H1 (cell line): ENCODE results near the gene PLEKHG3. TPM values are rescaled to one million over a fixed set of nuclear protein-coding genes. Genes with fewer than 3 reads are reported as not detected.

Experiments
- CTCF ChIA-PET: fragments of 300-600 bp; sonication (Branson Sonifier 250); formaldehyde crosslinking; loops from one replicate; lab custom pipeline; 2021; ENCODE audit not compliant: partially characterized antibody; lab: Charles Lee
- POLR2A ChIA-PET: fragments of 300-600 bp; sonication (Branson Sonifier 250); formaldehyde crosslinking; loops from one replicate; lab custom pipeline; 2021; ENCODE audit warnings: inconsistent platforms; ENCODE audit not compliant: partially characterized antibody; lab: Charles Lee
- DNase-seq, 2 experiments: peaks; one replicate each; pipeline versions ENCODE4 v3.0.0 to v3.0.0-alpha.2; 2010 to 2022; ENCODE audit warnings: low spot score in 2 of 2, low read depth in 1 of 2, mixed read lengths in 1 of 2
- FAIRE-seq: peaks from 2 replicates; lab custom pipeline; 2011; peaks lifted over from hg19 to GRCh38; lab: Jason Lieb, UNC
- H2AFZ ChIP-seq: 2 replicates; pipeline ENCODE4 v1.8.1; 2012; ENCODE audit warnings: low read length, inconsistent platforms
- H2AK5ac ChIP-seq: 2 replicates; pipeline ENCODE4 v1.6.1; 2013; ENCODE audit warnings: low read depth, low read length
- H2BK120ac ChIP-seq: replicated peaks from 2 replicates; pipeline ENCODE3; 2013; ENCODE audit warnings: low read depth, low read length, inconsistent platforms
- H2BK12ac ChIP-seq: 2 replicates; pipeline ENCODE4 v1.6.1; 2013; ENCODE audit warnings: low read depth, low read length
- H2BK15ac ChIP-seq: 2 replicates; pipeline ENCODE4 v1.6.1; 2013; ENCODE audit warnings: low read length
- H2BK20ac ChIP-seq: 2 replicates; pipeline ENCODE4 v1.6.1; 2013; ENCODE audit warnings: low read length
- H2BK5ac ChIP-seq: 2 replicates; pipeline ENCODE4 v1.6.1; 2013; ENCODE audit warnings: low read depth, low read length
- H3K14ac ChIP-seq: 2 replicates; pipeline ENCODE4 v1.6.1; 2013; ENCODE audit warnings: inconsistent platforms; ENCODE audit not compliant: insufficient read length
- H3K18ac ChIP-seq: 2 replicates; pipeline ENCODE4 v1.6.1; 2013; ENCODE audit warnings: low read length; ENCODE audit errors: extremely low read depth
- H3K23ac ChIP-seq: 2 replicates; pipeline ENCODE4 v1.6.1; 2013; ENCODE audit warnings: inconsistent platforms; ENCODE audit not compliant: insufficient read length
- H3K23me2 ChIP-seq: 2 replicates; pipeline ENCODE4 v1.6.1; 2013; ENCODE audit warnings: low read depth, low read length
- H3K27ac ChIP-seq: 2 replicates; pipeline ENCODE4 v1.6.1; 2011; ENCODE audit warnings: low read depth, low read length, inconsistent platforms
- H3K27me3 ChIP-seq, 4 experiments: replicated peaks in 1 of 4; 1 replicate in 1 of 4; 2 replicates in 3 of 4; pipeline versions ENCODE4 v1.6.1 to v1.8.1; 2011 to 2013; ENCODE audit warnings: low read length in 3 of 4, mild to moderate bottlenecking in 3 of 4, inconsistent platforms in 2 of 4, mixed read lengths in 2 of 4, moderate library complexity in 1 of 4; ENCODE audit not compliant: control insufficient read depth in 3 of 4, insufficient read depth in 3 of 4; ENCODE audit errors: extremely low read depth in 1 of 4
- H3K36me3 ChIP-seq, 4 experiments: 2 replicates each; pipeline versions ENCODE4 v1.6.1 to v1.8.1; 2011 to 2013; ENCODE audit warnings: mild to moderate bottlenecking in 4 of 4, low read length in 3 of 4, moderate library complexity in 2 of 4, control low read depth in 1 of 4, inconsistent platforms in 1 of 4; ENCODE audit not compliant: insufficient read depth in 4 of 4, control insufficient read depth in 2 of 4
- H3K4ac ChIP-seq: replicated peaks from 2 replicates; pipeline ENCODE3; 2013; ENCODE audit warnings: low read length, low read depth, mixed read lengths, inconsistent platforms; ENCODE audit not compliant: insufficient read length
- H3K4me1 ChIP-seq, 4 experiments: replicated peaks in 1 of 4; 1 replicate in 1 of 4; 2 replicates in 3 of 4; pipeline versions ENCODE4 v1.6.1 to v1.8.1; 2011 to 2013; ENCODE audit warnings: low read length in 3 of 4, inconsistent platforms in 2 of 4, mixed read lengths in 1 of 4; ENCODE audit not compliant: insufficient read depth in 4 of 4, control insufficient read depth in 3 of 4
- H3K4me2 ChIP-seq, 2 experiments: 2 replicates each; pipeline versions ENCODE4 v1.6.1 to v1.8.1; 2011 to 2013; ENCODE audit warnings: low read depth in 2 of 2, low read length in 2 of 2, control low read depth in 1 of 2, inconsistent platforms in 1 of 2, mild to moderate bottlenecking in 1 of 2; ENCODE audit not compliant: insufficient read depth in 1 of 2
- H3K4me3 ChIP-seq, 4 experiments: fragments of 200-600, 300-600 bp in 1 of 4; sonication (generic), shearing (Covaris generic), sonication (Bioruptor Twin) in 1 of 4; 2 replicates each; pipeline versions ENCODE4 v1.5.1 to v1.8.1; 2011 to 2016; ENCODE audit warnings: low read length in 4 of 4, low read depth in 3 of 4, control low read depth in 2 of 4, inconsistent platforms in 2 of 4, mild to moderate bottlenecking in 2 of 4, mixed read lengths in 1 of 4, moderate library complexity in 1 of 4; ENCODE audit not compliant: insufficient read depth in 2 of 4; ENCODE audit errors: extremely low read depth in 1 of 4
- H3K56ac ChIP-seq: replicated peaks from 2 replicates; pipeline ENCODE3; 2013; ENCODE audit warnings: low read depth, mild to moderate bottlenecking, mixed read lengths, low read length, inconsistent platforms; ENCODE audit not compliant: insufficient read length
- H3K79me1 ChIP-seq: 2 replicates; pipeline ENCODE4 v1.6.1; 2013; ENCODE audit warnings: low read depth, low read length, control low read depth
- H3K79me2 ChIP-seq, 2 experiments: 2 replicates each; pipeline versions ENCODE4 v1.6.1 to v1.8.1; 2012 to 2013; ENCODE audit warnings: low read length in 2 of 2, mild to moderate bottlenecking in 2 of 2, inconsistent platforms in 1 of 2; ENCODE audit not compliant: insufficient read depth in 2 of 2, control insufficient read depth in 1 of 2
- H3K9ac ChIP-seq, 4 experiments: replicated peaks in 1 of 4; 1 replicate in 1 of 4; 2 replicates in 3 of 4; pipeline versions ENCODE4 v1.6.1 to v1.8.1; 2011 to 2013; ENCODE audit warnings: low read depth in 3 of 4, low read length in 3 of 4, control low read depth in 2 of 4, mild to moderate bottlenecking in 2 of 4, moderate library complexity in 2 of 4, inconsistent platforms in 1 of 4; ENCODE audit errors: extremely low read depth in 1 of 4
- H3K9me3 ChIP-seq, 2 experiments: 2 replicates each; pipeline versions ENCODE4 v1.6.1 to v1.8.1; 2012 to 2013; ENCODE audit warnings: mild to moderate bottlenecking in 2 of 2, moderate library complexity in 2 of 2, control low read depth in 1 of 2, inconsistent platforms in 1 of 2, low read depth in 1 of 2, low read length in 1 of 2, mixed read lengths in 1 of 2; ENCODE audit not compliant: insufficient read depth in 2 of 2
- H4K20me1 ChIP-seq, 2 experiments: replicated peaks in 1 of 2; 2 replicates each; pipeline versions ENCODE3 to v1.8.1; 2011 to 2013; ENCODE audit warnings: inconsistent platforms in 2 of 2, low read length in 2 of 2, mild to moderate bottlenecking in 1 of 2; ENCODE audit not compliant: insufficient read depth in 2 of 2, control insufficient read depth in 1 of 2
- H4K5ac ChIP-seq: 2 replicates; pipeline ENCODE4 v1.6.1; 2013; ENCODE audit warnings: low read length, low read depth, mixed read lengths, inconsistent platforms; ENCODE audit not compliant: insufficient read length
- H4K8ac ChIP-seq: 2 replicates; pipeline ENCODE4 v1.8.0; 2013; ENCODE audit warnings: mild to moderate bottlenecking, moderate library complexity, low read length, inconsistent platforms; ENCODE audit not compliant: insufficient read depth; ENCODE audit errors: extremely low read depth
- H4K91ac ChIP-seq: replicated peaks from 2 replicates; pipeline ENCODE3; 2013; ENCODE audit warnings: low read length, mixed read lengths, inconsistent platforms; ENCODE audit not compliant: insufficient read length
- ASH2L ChIP-seq: fragments of 200-600, 300-600 bp; sonication (generic); IDR thresholded peaks from one replicate; pipeline ENCODE4 v1.7.1; 2017; ENCODE audit warnings: low read length
- EP300 ChIP-seq, 2 experiments: IDR thresholded peaks; 1 replicate in 1 of 2; 2 replicates in 1 of 2; pipeline ENCODE4 v1.6.1; 2011 to 2012; ENCODE audit warnings: low read depth in 2 of 2, low read length in 2 of 2, mild to moderate bottlenecking in 2 of 2, borderline replicate concordance in 1 of 2, inconsistent platforms in 1 of 2, moderate library complexity in 1 of 2
- KDM4A ChIP-seq: IDR thresholded peaks from one replicate; pipeline ENCODE4 v1.7.1; 2012; ENCODE audit warnings: low read depth, mild to moderate bottlenecking, moderate library complexity, low read length, inconsistent platforms; ENCODE audit not compliant: severe bottlenecking
- PHF8 ChIP-seq: fragments of 200-600 bp; sonication (generic); conservative IDR thresholded peaks from 2 replicates; pipeline ENCODE4 v1.7.1; 2012; ENCODE audit warnings: low read depth, mild to moderate bottlenecking, inconsistent platforms, low read length, moderate library complexity
- RXRA ChIP-seq: IDR thresholded peaks from 2 replicates; pipeline ENCODE4 v1.6.1; 2011; ENCODE audit warnings: low read depth, mild to moderate bottlenecking, low read length, moderate library complexity; ENCODE audit not compliant: insufficient read depth
- WGBS, 2 experiments: shearing (Covaris generic) in 1 of 2; methylation state at CpG; one replicate each; pipeline versions ENCODE4 v1.1.6 to v1.1.7; 2013 to 2015; ENCODE audit warnings: low lambda C conversion rate in 2 of 2, mixed read lengths in 2 of 2, inconsistent platforms in 1 of 2, low coverage in 1 of 2, missing lambda C conversion rate in 1 of 2; ENCODE audit not compliant: insufficient replicate concordance in 2 of 2, insufficient coverage in 1 of 2, insufficient read length in 1 of 2; ENCODE audit errors: extremely low coverage in 1 of 2, missing lambda C conversion rate in 1 of 2; 5-methylcytosine and 5-hydroxymethylcytosine counted together
- polyA plus RNA-seq, 7 experiments: library from polyadenylated mRNA; depleted of rRNA in 3 of 7; stranded (reverse) in 5 of 7; unstranded in 2 of 7; fragments of >200 nt in 5 of 7; fragments of 200-250 nt in 2 of 7; gene quantifications; 1 replicate in 5 of 7; 2 replicates in 1 of 7; 4 replicates in 1 of 7; pipeline versions ENCODE4 v1.2.1 to v1.2.3, GENCODE V29; 2011 to 2013; ENCODE audit warnings: missing spikeins in 2 of 7, mixed read lengths in 2 of 7
- total RNA-seq: library from RNA; stranded (reverse); fragmentation: NEBNext Ultra II Directional; extraction: Animal tissue kit (Norgen Biotek cat#: 25700); gene quantifications from 2 replicates; pipeline ENCODE4 v1.2.1, GENCODE V29; 2021
- TF ChIP-seq, protein P1 (sequence below): IDR thresholded peaks from 2 replicates; pipeline ENCODE4 v1.6.1; 2012; ENCODE audit warnings: inconsistent platforms

The PLEKHG3 gene
- total and polyA plus RNA-seq, 2 of the 8 experiments (the other 6 are each of a cell fraction or from before 2014, with no cell fraction given), result 43.4 to 90.6 TPM

DNA sequence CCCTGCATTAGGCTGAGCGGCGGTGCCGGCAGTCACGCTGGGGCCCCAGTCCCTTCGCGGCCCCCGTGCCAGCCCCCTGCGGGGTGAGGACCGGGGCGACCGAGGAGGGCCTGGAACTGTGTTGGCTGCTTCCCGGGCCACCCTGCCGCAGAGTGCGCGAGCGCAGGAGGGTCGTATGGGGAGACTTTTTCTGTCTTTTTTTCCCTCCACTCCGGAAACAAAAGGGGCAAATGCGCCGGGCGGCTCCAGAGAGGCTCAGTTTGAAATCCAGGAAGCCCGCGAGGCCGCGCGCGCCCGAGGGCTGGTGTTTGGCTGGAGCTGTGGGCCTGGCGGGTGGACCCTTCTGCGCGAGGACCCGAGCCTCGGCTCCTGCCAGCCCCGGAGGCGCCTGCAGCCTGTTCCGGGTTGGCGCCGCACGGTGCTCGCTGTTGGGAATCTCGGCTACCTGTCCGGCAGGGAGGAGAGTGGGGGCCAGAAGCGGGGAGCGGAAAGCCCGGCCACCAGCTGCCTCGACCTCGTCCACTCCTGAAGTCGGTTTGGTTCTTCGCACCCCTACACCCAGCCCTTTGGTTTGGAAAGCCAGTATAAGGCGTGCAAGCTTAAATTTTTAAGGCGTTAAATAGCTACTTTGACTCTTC lies 638 bp downstream of the PLEKHG3 start:
- peak overlapping the region; percentile 94 to 96 for H3K4me2 ChIP-seq
- H2BK5ac ChIP-seq, result peak overlapping the region; percentile 87; the same call in 1 of the 2 replicates
- CTCF ChIA-PET, result interaction anchor here (1.0 to 9.3 kb wide), 9 partner anchors 8 to 97 kb away, joined by 3 to 74 read pairs (median 6); no protein-coding TSS in a partner anchor
- H4K91ac ChIP-seq, result peak overlapping the region; percentile 63
- peak overlapping the region; percentile 66 to 89 (median 79) for H3K4me3 ChIP-seq
- no peak overlapping the region for H2AK5ac ChIP-seq
- H3K23me2 ChIP-seq, result peaks cover 21% of the 10 kb centered on the region
- H3K9me3 ChIP-seq, result no peaks in the 10 kb centered on the region
- peaks cover 0 to under 1% (median 0%) of the 10 kb centered on the region in 4 experiments; a peak in 1 of 8 replicates for H3K36me3 ChIP-seq
- H3K4me1 ChIP-seq, result peaks cover 33 to 61% (median 41%) of the 10 kb centered on the region in 4 experiments
- peaks cover 9 to 11% of the 10 kb centered on the region in 2 experiments for H4K20me1 ChIP-seq
- WGBS, 2 experiments, result 1% methylated on average over 50 of the region's 51 CpGs; no CpG with 5 or more reads in 1 of the 2 experiments
- no peak overlapping the region for H3K14ac ChIP-seq
- DNase-seq, result peak in 1 of 2 experiments; percentile 70
- H3K23ac ChIP-seq, result no peak overlapping the region
- peak overlapping the region; percentile 76 for H3K18ac ChIP-seq
- POLR2A ChIA-PET, result interaction anchor here (0.6 to 7.8 kb wide), 9 partner anchors 11 to 366 kb away, joined by 3 to 102 read pairs (median 4); partner anchors contain the start of gene HSPA2
- peak overlapping the region; percentile 32; the same call in 1 of the 2 replicates for H4K8ac ChIP-seq
- H3K9ac ChIP-seq, result peak overlapping the region; percentile 46 to 62 (median 58)
- H3K79me2 ChIP-seq, result peaks cover 10 to 50% of the 10 kb centered on the region in 2 experiments
- peak overlapping the region; percentile 35 for H4K5ac ChIP-seq
- no peak for FAIRE-seq
- no peak overlapping the region for H3K4ac ChIP-seq
- no peak overlapping the region; the same call in 1 of the 2 replicates for H2BK12ac ChIP-seq
- no peak overlapping the region for H2BK15ac ChIP-seq
- no peaks in the 10 kb centered on the region for H3K27me3 ChIP-seq
- no peak overlapping the region for H2AFZ ChIP-seq
- no peak overlapping the region for H2BK120ac ChIP-seq
- peak overlapping the region; percentile 50 for H3K56ac ChIP-seq
- no peak overlapping the region for H2BK20ac ChIP-seq
- TF ChIP-seq PHF8, result 0 out of 2 replicates have a peak, but pooled peaks have one; percentile 15
- TF ChIP-seq, protein P1, sequence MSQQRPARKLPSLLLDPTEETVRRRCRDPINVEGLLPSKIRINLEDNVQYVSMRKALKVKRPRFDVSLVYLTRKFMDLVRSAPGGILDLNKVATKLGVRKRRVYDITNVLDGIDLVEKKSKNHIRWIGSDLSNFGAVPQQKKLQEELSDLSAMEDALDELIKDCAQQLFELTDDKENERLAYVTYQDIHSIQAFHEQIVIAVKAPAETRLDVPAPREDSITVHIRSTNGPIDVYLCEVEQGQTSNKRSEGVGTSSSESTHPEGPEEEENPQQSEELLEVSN, result 0 out of 2 replicates have a peak, but pooled peaks have one; percentile 13
- TF ChIP-seq KDM4A, result peak; percentile 25
- peak; percentile 56 for TF ChIP-seq ASH2L
- no peak for TF ChIP-seq RXRA
- no peak for TF ChIP-seq EP300 (IDR thresholded peaks at IDR 0.05; ENCODE audit: borderline replicate concordance in 1 of 2, low read depth in 2 of 2, low read length in 2 of 2)
- H3K79me1 ChIP-seq, result peaks cover 11% of the 10 kb centered on the region; the same call in 1 of the 2 replicates
- H3K27ac ChIP-seq, result peak overlapping the region; percentile 48; the same call in 1 of the 2 replicates
